CD4-positive, alpha-beta T cell treated with Interleukin-15 for 4 hours (primary cell): ENCODE data around the gene EIF2S1.
"Not testable (repeated sequence)": the region's sequence is repeated elsewhere in the genome, so short reads cannot be mapped to it uniquely, and the experiment has no call there.

Experiments used
- DNase-seq: peaks from one replicate; pipeline ENCODE4 v3.0.0-alpha.2; 2020; ENCODE audit warnings: low spot score

The EIF2S1 gene

GRCh38 chr14:67411820-67412421, 51.8 kb downstream of the EIF2S1 start, which contains the start of gene PLEK2:
PLEK2 (minus strand) TSS chr14:67412165; CDS start chr14:67412059, 106 bp downstream.
- DNase-seq, result peak; percentile 33

GRCh38 chr14:67413806-67414769, 54.0 kb downstream of the EIF2S1 start:
- peak; percentile 31 for DNase-seq

- DNase-seq, result not testable (repeated sequence)
These were observed 55.5 kb downstream of the EIF2S1 start for GRCh38 chr14:67415610-67416009.

GRCh38 chr14:67416085-67416484, 56.0 kb downstream of the EIF2S1 start:
- no peak for DNase-seq

GRCh38 chr14:67416810-67417209, 56.7 kb downstream of the EIF2S1 start:
- DNase-seq, result no peak

- DNase-seq, result no peak
These were observed 57.5 kb downstream of the EIF2S1 start for GRCh38 chr14:67417633-67418032.

- no peak for DNase-seq
These were observed 58.5 kb downstream of the EIF2S1 start for GRCh38 chr14:67418401-67419191.

GRCh38 chr14:67420102-67420739, 60.1 kb downstream of the EIF2S1 start:
- DNase-seq, result peak; percentile 18

GRCh38 chr14:67421356-67422224, 61.5 kb downstream of the EIF2S1 start:
- no peak for DNase-seq

GRCh38 chr14:67423424-67423823, 63.3 kb downstream of the EIF2S1 start:
- no peak for DNase-seq

- DNase-seq, result no peak
These were observed 64.4 kb downstream of the EIF2S1 start for GRCh38 chr14:67424539-67424938.

- no peak for DNase-seq
These were observed 65.5 kb downstream of the EIF2S1 start for GRCh38 chr14:67425608-67426007.

- DNase-seq, result no peak
These were observed 66.0 kb downstream of the EIF2S1 start for GRCh38 chr14:67426161-67426560.

- peak; percentile 76 for DNase-seq
These were observed 67.0 kb downstream of the EIF2S1 start for GRCh38 chr14:67426983-67427606.

GRCh38 chr14:67428501-67429031, 68.4 kb downstream of the EIF2S1 start:
- no peak for DNase-seq

GRCh38 chr14:67429510-67430205, 69.5 kb downstream of the EIF2S1 start:
- no peak for DNase-seq

GRCh38 chr14:67432050-67432564, 72.0 kb downstream of the EIF2S1 start:
- no peak for DNase-seq

- DNase-seq, result no peak
These were observed 75.5 kb downstream of the EIF2S1 start for GRCh38 chr14:67435603-67436002.
